Measurements from ENCODE around the gene ALG8. TPM values are rescaled to one million over a fixed set of nuclear protein-coding genes. Genes with fewer than 3 reads are reported as not detected.

The ALG8 gene
- total RNA-seq, 1 donor from 2014 or later = 27.0 TPM

- H3K4me1 ChIP-seq = peaks cover 0 to 14% of the 10 kb centered on the region in 2 donors
- peak overlapping the region; percentile 23 to 61 for H3K27ac ChIP-seq
- DNase-seq (ENCODE audit: low spot score in 2 of 2) = no peak
- intact Hi-C loops (cut with DNase I) = no loop called here
- H3K9me3 ChIP-seq = no peaks in the 10 kb centered on the region
- H3K36me3 ChIP-seq = no peaks in the 10 kb centered on the region
- no peak overlapping the region for H3K4me3 ChIP-seq
- TF ChIP-seq CTCF (IDR thresholded peaks at IDR 0.05) = no peak
- H3K27me3 ChIP-seq = no peaks in the 10 kb centered on the region
These were observed 16.9 kb upstream of the ALG8 start for GRCh38 chr11:78156127-78156844.

GRCh38 chr11:78151804-78152203 lies 12.4 kb upstream of the ALG8 start:
- Histone ChIP-seq H3K27ac (no peak overlapping the region), H3K4me1 (peaks cover 0 to 11% of the 10 kb centered on the region in 2 donors), H3K27me3 (no peaks in the 10 kb centered on the region), H3K9me3 (no peaks in the 10 kb centered on the region), H3K4me3 (no peak overlapping the region), H3K36me3 (no peaks in the 10 kb centered on the region)
- DNase-seq (ENCODE audit: low spot score in 2 of 2) = no peak
- intact Hi-C loops (cut with DNase I) = no loop called here
- TF ChIP-seq CTCF (IDR thresholded peaks at IDR 0.05) = no peak

GRCh38 chr11:78150754-78151153 lies 11.3 kb upstream of the ALG8 start:
- no peaks in the 10 kb centered on the region for H3K27me3 ChIP-seq
- TF ChIP-seq CTCF (IDR thresholded peaks at IDR 0.05) = no peak
- H3K9me3 ChIP-seq = no peaks in the 10 kb centered on the region
- DNase-seq (ENCODE audit: low spot score in 2 of 2) = no peak
- H3K27ac ChIP-seq = no peak overlapping the region
- H3K4me1 ChIP-seq = peaks cover 0 to 6% of the 10 kb centered on the region in 2 donors
- H3K4me3 ChIP-seq = no peak overlapping the region
- intact Hi-C loops (cut with DNase I) = loop anchor here (1.0 kb wide), 1 partner anchor 18 kb away; no protein-coding TSS in a partner anchor
- H3K36me3 ChIP-seq = no peaks in the 10 kb centered on the region

- intact Hi-C loops (cut with DNase I) = loop anchor here (1.0 kb wide), 1 partner anchor 18 kb away; no protein-coding TSS in a partner anchor
- H3K4me3 ChIP-seq = no peak overlapping the region
- H3K27me3 ChIP-seq = no peaks in the 10 kb centered on the region
- no peak for DNase-seq (ENCODE audit: low spot score in 2 of 2)
- no peak overlapping the region for H3K27ac ChIP-seq
- no peaks in the 10 kb centered on the region for H3K9me3 ChIP-seq
- no peaks in the 10 kb centered on the region for H3K36me3 ChIP-seq
- peaks cover 0 to 6% of the 10 kb centered on the region in 2 donors for H3K4me1 ChIP-seq
- TF ChIP-seq CTCF (IDR thresholded peaks at IDR 0.05) = no peak
These were observed 10.9 kb upstream of the ALG8 start for GRCh38 chr11:78150346-78150745.

- TF ChIP-seq CTCF (IDR thresholded peaks at IDR 0.05) = peak in 2 of 3 experiments; percentile 34 to 56
- Histone ChIP-seq H3K4me3 (no peak overlapping the region), H3K36me3 (no peaks in the 10 kb centered on the region), H3K9me3 (no peaks in the 10 kb centered on the region), H3K4me1 (peaks cover 0 to 6% of the 10 kb centered on the region in 2 donors), H3K27me3 (no peaks in the 10 kb centered on the region), H3K27ac (no peak overlapping the region)
- DNase-seq (ENCODE audit: low spot score in 2 of 2) = peak in 1 of 2 donors; percentile 80
- intact Hi-C loops (cut with DNase I) = loop anchor here (1.0 to 2.0 kb wide), 2 partner anchors 19 to 43 kb away; no protein-coding TSS in a partner anchor
These were observed 10.2 kb upstream of the ALG8 start for GRCh38 chr11:78149646-78150045.

All from ascending aorta (tissue), 2 donors.